GM18951 (cell line): ENCODE measurements around the gene RWDD1.
"Not testable (repeated sequence)": the region's sequence is repeated elsewhere in the genome, so short reads cannot be mapped to it uniquely, and the experiment has no call there.

Source experiments
- POLR2A ChIP-seq: IDR thresholded peaks from 4 replicates; pipeline ENCODE4 v1.6.1; 2011; ENCODE audit warnings: mild to moderate bottlenecking; ENCODE audit not compliant: insufficient read length, insufficient read depth; ENCODE audit errors: extremely low read depth
- in situ Hi-C: fragments of 300-500 bp; cut with MboI; formaldehyde crosslinking; loops from one replicate; pipeline ENCODE4 v1.12.0; 2022; ENCODE audit warnings: low sequenced_read_pairs, mixed read lengths, inconsistent platforms; ENCODE audit not compliant: unreplicated experiment

Gene RWDD1

DNA sequence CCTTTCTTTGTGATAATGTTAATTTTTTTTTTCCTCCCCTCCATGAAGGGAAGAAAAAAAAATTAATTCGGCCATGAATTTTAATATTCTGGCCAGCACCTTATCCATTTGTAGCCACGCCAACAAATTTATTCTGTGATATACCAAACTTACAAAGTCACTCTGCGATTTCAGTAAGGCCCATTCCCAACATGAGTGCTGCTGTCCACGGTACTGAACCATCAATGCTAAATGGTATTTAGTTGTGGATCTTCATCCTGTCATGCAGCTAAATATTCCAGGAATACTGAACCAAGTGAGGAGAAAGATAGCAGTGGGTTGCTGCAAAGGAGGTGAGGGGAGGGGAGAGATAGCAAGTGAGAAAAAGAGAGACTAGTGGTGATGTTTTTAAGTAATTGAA, 25.5 kb downstream of the RWDD1 start:
- TF ChIP-seq POLR2A = no peak
- in situ Hi-C loops = no loop called here

DNA sequence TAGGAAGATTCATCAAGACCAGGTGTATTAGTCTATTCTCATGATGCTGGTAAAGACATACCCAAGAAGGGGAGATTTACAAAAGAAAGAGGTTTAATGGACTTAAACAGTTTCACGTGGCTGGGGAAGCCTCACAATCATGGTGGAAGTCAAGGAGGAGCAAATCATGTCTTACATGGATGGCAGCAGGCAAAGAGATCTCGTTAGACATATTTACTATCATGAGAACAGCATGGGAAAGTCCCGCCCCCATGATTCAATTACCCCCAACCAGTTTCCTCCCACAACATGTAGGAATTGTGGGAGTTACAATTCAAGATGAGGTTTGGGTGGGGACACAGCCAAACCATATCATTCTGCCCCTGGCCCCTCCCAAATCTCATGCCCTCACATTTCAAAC, 32.6 kb downstream of the RWDD1 start:
- in situ Hi-C loops = not testable (repeated sequence)

GRCh38 chr6:116604868-116605267, 33.6 kb downstream of the RWDD1 start:
- in situ Hi-C loops = not testable (repeated sequence)

- in situ Hi-C loops = no loop called here
- TF ChIP-seq POLR2A = no peak
Observed at GRCh38 chr6:116605935-116606334, 34.6 kb downstream of the RWDD1 start.

GRCh38 chr6:116611056-116611455, 39.8 kb downstream of the RWDD1 start:
- in situ Hi-C loops = no loop called here
- no peak for TF ChIP-seq POLR2A

- no peak for TF ChIP-seq POLR2A
Observed at GRCh38 chr6:116615937-116616736, 44.8 kb downstream of the RWDD1 start, which contains the start of gene RSPH4A. RSPH4A (plus strand) TSS chr6:116616479; CDS start chr6:116616624, 145 bp downstream.

GRCh38 chr6:116616737-116617053, 45.4 kb downstream of the RWDD1 start:
- in situ Hi-C loops = no loop called here
- no peak for TF ChIP-seq POLR2A

More at GRCh38 chr6:116615937-116616736, 44.8 kb downstream of the RWDD1 start, which contains the start of gene RSPH4A:
- in situ Hi-C loops = no loop called here

DNA sequence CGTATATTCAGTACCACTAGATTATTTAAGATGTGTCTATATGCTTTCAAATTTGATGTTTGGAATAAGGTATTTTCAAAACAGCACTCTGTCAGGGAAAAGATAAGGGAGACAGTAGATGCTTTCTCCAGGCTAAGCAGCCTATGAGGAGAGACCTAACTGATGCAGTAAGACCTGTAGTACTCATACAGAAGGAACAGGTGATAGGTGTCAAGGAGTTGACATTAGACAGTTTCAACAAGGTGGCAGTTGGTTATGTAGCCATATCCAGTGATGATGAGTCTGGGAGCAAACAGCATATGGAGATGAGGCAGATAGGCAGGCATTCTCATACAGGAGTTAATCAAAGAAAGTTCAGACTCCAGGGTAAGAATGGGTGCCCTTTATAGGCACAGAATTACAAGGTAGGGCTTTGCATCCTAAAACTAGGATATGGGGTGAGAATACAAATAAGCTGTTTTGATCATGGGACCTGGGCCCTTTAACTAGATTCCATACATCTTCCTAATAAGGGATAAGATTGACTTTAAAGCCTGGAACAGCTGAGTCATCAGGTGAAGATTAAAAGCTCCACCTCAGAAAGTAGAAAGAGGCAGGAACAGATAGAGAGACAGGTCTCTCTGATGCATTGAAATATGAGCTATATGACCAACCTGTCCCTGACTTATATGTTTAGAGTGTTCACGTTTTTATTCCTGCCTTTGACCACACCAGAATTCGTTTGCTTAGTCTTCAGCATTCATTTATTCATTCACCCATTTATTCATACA, 52.9 kb downstream of the RWDD1 start:
- no peak for TF ChIP-seq POLR2A
- in situ Hi-C loops = no loop called here

- in situ Hi-C loops = no loop called here
- TF ChIP-seq POLR2A = no peak
Observed at GRCh38 chr6:116625872-116626271, 54.6 kb downstream of the RWDD1 start.

- TF ChIP-seq POLR2A = no peak
Observed at GRCh38 chr6:116629563-116629981, 58.3 kb downstream of the RWDD1 start.

DNA sequence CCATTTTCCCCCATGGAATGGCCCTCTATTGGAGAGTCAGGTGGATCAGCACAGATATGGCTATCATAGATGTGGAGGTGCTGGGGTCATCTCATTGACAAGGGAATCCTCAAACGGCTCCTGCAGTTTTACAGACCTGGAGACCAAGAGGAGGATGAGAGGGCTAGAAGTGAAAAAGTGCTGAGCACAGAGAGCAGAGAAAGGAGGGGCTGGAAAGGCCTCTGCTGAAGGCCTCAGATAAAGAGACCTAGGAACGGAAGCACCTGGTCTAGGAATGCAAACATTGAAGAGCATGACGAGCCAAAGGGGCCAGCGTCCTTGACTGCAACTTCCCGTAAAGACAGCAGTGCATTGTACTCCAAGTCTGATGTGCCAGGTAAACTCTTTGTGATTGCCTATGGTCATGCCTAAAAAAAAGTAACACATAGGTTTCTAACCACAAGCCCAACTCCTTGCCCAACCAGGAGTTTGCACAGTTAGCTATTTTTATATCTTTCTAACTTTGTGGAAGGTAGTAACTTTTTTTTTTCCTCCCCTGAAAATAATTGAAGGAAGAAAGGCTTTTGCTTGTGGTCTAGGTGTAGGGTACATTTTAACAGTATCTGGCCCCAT, 60.2 kb downstream of the RWDD1 start:
- in situ Hi-C loops = no loop called here
- no peak for TF ChIP-seq POLR2A

More at GRCh38 chr6:116629563-116629981, 58.3 kb downstream of the RWDD1 start:
- in situ Hi-C loops = no loop called here

DNA sequence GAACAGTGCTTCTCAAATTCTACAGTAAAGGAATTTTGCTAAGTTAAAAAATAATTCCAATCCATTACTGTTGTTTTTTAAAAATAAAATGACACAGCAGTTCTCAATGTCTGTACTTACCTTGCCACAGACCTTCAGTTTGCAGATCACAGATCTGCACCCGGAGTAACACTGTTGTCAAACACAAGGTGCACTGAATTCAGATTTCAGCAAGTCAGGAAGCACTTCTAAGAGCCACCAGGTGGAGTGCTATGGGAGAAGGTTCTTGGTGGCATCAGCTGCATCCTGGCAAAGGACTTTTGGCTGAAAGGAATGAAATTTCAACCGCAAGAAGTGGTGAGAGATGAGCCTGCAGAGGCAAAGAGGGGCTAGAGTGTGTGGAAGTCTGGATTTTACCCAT, 62.4 kb downstream of the RWDD1 start:
- in situ Hi-C loops = no loop called here
- TF ChIP-seq POLR2A = no peak
